Inflammatory macrophage treated with lipopolysaccharide for 4 hours (primary cell): ENCODE data around the gene GRM2.

Source experiments
- DNase-seq: peaks from one replicate; pipeline ENCODE4 v3.0.0-alpha.2; 2020

GRM2 gene

GRCh38 chr3:51706788-51707731 lies at the start of gene GRM2:
Gene GRM2, plus strand, starts transcription at chr3:51707068. Its CDS starts 1,916 bp downstream, at chr3:51708984.
- DNase-seq: no peak

- peak; percentile 72 for DNase-seq
These were observed 49.6 kb upstream of the GRM2 start for GRCh38 chr3:51657234-51657633.

- no peak for DNase-seq
These were observed 46.9 kb upstream of the GRM2 start for GRCh38 chr3:51659942-51660341.

- no peak for DNase-seq
These were observed 44.4 kb upstream of the GRM2 start for GRCh38 chr3:51662456-51662855.

- no peak for DNase-seq
These were observed 38.1 kb upstream of the GRM2 start for GRCh38 chr3:51668756-51669155.

- peak; percentile 79 for DNase-seq
These were observed 37.4 kb upstream of the GRM2 start for GRCh38 chr3:51669241-51670052.

- DNase-seq: peak; percentile 49
These were observed 36.6 kb upstream of the GRM2 start for GRCh38 chr3:51670053-51670822.

- peak; percentile 95 for DNase-seq
These were observed 35.8 kb upstream of the GRM2 start, which contains the start of gene TEX264 for GRCh38 chr3:51670823-51671733. Gene TEX264, plus strand, starts transcription at chr3:51671252. Its CDS starts 3,053 bp downstream, at chr3:51674305.

- DNase-seq: peak; percentile 56
These were observed 35.0 kb upstream of the GRM2 start for GRCh38 chr3:51671734-51672475.

- DNase-seq: no peak
These were observed 33.6 kb upstream of the GRM2 start for GRCh38 chr3:51673181-51673801.

- no peak for DNase-seq
These were observed 32.8 kb upstream of the GRM2 start for GRCh38 chr3:51673802-51674654.

- DNase-seq: no peak
These were observed 31.7 kb upstream of the GRM2 start for GRCh38 chr3:51675201-51675611.

GRCh38 chr3:51676102-51676640 lies 30.7 kb upstream of the GRM2 start:
- DNase-seq: no peak

- no peak for DNase-seq
These were observed 29.5 kb upstream of the GRM2 start for GRCh38 chr3:51677358-51677757.

- DNase-seq: no peak
These were observed 28.7 kb upstream of the GRM2 start for GRCh38 chr3:51678186-51678585.

- DNase-seq: no peak
These were observed 28.2 kb upstream of the GRM2 start for GRCh38 chr3:51678641-51679040.

GRCh38 chr3:51679318-51679717 lies 27.6 kb upstream of the GRM2 start:
- no peak for DNase-seq

GRCh38 chr3:51679777-51680176 lies 27.1 kb upstream of the GRM2 start:
- DNase-seq: no peak

GRCh38 chr3:51680196-51680595 lies 26.7 kb upstream of the GRM2 start:
- DNase-seq: no peak
